GM12878 (cell line): ENCODE measurements around the gene ATP6V0A1. TPM values are rescaled to one million over a fixed set of nuclear protein-coding genes. Genes with fewer than 3 reads are reported as not detected.

Experiments used
- ATAC-seq: fragments of 200-7000 bp; cut with Tn5 transposase; 3 replicates; pipeline ENCODE4 v1.9.1; 2020; ENCODE audit warnings: mild to moderate bottlenecking, moderate library complexity
- BruUV-seq: library from RNA; stranded (reverse); fragments of 400-500 nt; replicated peaks from 2 replicates; lab custom pipeline; 2021; lab: Mats Ljungman, UMichigan
- CTCF ChIA-PET: fragments of 300-600 bp; sonication (Branson Sonifier 250); formaldehyde crosslinking; extraction: SDS; loops from one replicate; lab custom pipeline; 2021; ENCODE audit warnings: inconsistent platforms; lab: Yijun Ruan, JAX
- POLR2A ChIA-PET: fragments of 350-600 bp; formaldehyde crosslinking; extraction: SDS; loops from one replicate; lab custom pipeline; 2021; ENCODE audit warnings: inconsistent platforms; lab: Charles Lee
- RAD21 ChIA-PET: fragments of 300-600 bp; sonication (Branson Sonifier 250); formaldehyde crosslinking; loops from one replicate; lab custom pipeline; 2023; ENCODE audit warnings: antibody characterized with exemption; ENCODE audit not compliant: unreplicated experiment; lab: Charles Lee
- SMC1A ChIA-PET: fragments of 300-600 bp; sonication (Branson Sonifier 250); formaldehyde crosslinking; loops from one replicate; lab custom pipeline; 2023; ENCODE audit not compliant: unreplicated experiment, uncharacterized antibody; lab: Charles Lee
- DNase-seq: peaks from one replicate; pipeline ENCODE4 v3.0.0-alpha.2; 2011; ENCODE audit warnings: low read depth, low spot score
- FAIRE-seq: peaks from 3 replicates; lab custom pipeline; 2011; peaks lifted over from hg19 to GRCh38; lab: Jason Lieb, UNC
- H2AFZ ChIP-seq: 2 replicates; pipeline ENCODE4 v1.6.0; 2011; ENCODE audit warnings: low read depth, low read length, control low read depth; ENCODE audit not compliant: control insufficient read depth
- H3K27ac ChIP-seq: 2 replicates; pipeline ENCODE4 v1.5.1; 2011; ENCODE audit warnings: control low read depth; ENCODE audit not compliant: control insufficient read depth, insufficient read depth
- H3K27me3 ChIP-seq, 2 experiments: replicated peaks in 1 of 2; 2 replicates each; pipeline versions ENCODE4 v1.6.0 to v1.6.1; 2011; ENCODE audit warnings: low read length in 1 of 2; ENCODE audit not compliant: control insufficient read depth in 2 of 2, insufficient read depth in 2 of 2
- H3K36me3 ChIP-seq, 2 experiments: 2 replicates each; pipeline ENCODE4 v1.5.1; 2011; ENCODE audit warnings: low read length in 1 of 2; ENCODE audit not compliant: control insufficient read depth in 2 of 2, insufficient read depth in 2 of 2
- H3K4me1 ChIP-seq: 2 replicates; pipeline ENCODE4 v1.6.1; 2011; ENCODE audit warnings: mild to moderate bottlenecking, low read length, moderate library complexity, mixed read lengths; ENCODE audit not compliant: control insufficient read depth, insufficient read depth
- H3K4me2 ChIP-seq: 2 replicates; pipeline ENCODE4 v1.6.0; 2011; ENCODE audit warnings: control low read depth; ENCODE audit not compliant: control insufficient read depth, insufficient read depth
- H3K4me3 ChIP-seq: fragments of 200-600 bp; sonication (generic); 2 replicates; pipeline ENCODE4 v1.5.1; 2016
- H3K79me2 ChIP-seq: 2 replicates; pipeline ENCODE4 v1.6.0; 2011; ENCODE audit warnings: low read length; ENCODE audit not compliant: control insufficient read depth, insufficient read depth
- H3K9ac ChIP-seq: 2 replicates; pipeline ENCODE4 v1.8.0; 2011; ENCODE audit warnings: low read length, control low read depth, mixed read lengths; ENCODE audit not compliant: control insufficient read depth, insufficient read depth
- H3K9me3 ChIP-seq: replicated peaks from 3 replicates; pipeline ENCODE4 v1.5.1; 2011; ENCODE audit warnings: mild to moderate bottlenecking, low read length; ENCODE audit not compliant: control insufficient read depth, insufficient read depth
- H4K20me1 ChIP-seq: 2 replicates; pipeline ENCODE4 v1.6.0; 2011; ENCODE audit not compliant: control insufficient read depth, insufficient read depth
- ATF2 ChIP-seq: IDR thresholded peaks from 2 replicates; pipeline ENCODE4 v1.6.1; 2012; ENCODE audit warnings: low read length, inconsistent platforms
- ELK1 ChIP-seq: IDR thresholded peaks from 2 replicates; pipeline ENCODE4 v1.6.1; 2012; ENCODE audit warnings: low read depth, low read length, improper control_type of control experiment
- EZH2 ChIP-seq: IDR thresholded peaks from 2 replicates; pipeline ENCODE4 v1.6.1; 2012; ENCODE audit warnings: low read depth, mild to moderate bottlenecking, control low read depth, inconsistent platforms, low read length, borderline replicate concordance; ENCODE audit not compliant: control insufficient read depth
- SREBF1 ChIP-seq: IDR thresholded peaks from 2 replicates; pipeline ENCODE4 v1.6.1; 2012; ENCODE audit warnings: mild to moderate bottlenecking, low read length
- YY1 ChIP-seq: IDR thresholded peaks from 2 replicates; pipeline ENCODE4 v1.6.1; 2011; ENCODE audit warnings: low read depth, mild to moderate bottlenecking, low read length
- ZBTB33 ChIP-seq: fragments of 450-650 bp; IDR thresholded peaks from 2 replicates; pipeline ENCODE4 v1.6.1; 2017; ENCODE audit warnings: mild to moderate bottlenecking
- WGBS: methylation state at CpG from one replicate; pipeline ENCODE4 v1.1.6; 2016; ENCODE audit warnings: low lambda C conversion rate; ENCODE audit not compliant: insufficient replicate concordance, insufficient coverage; ENCODE audit errors: missing lambda C conversion rate; 5-methylcytosine and 5-hydroxymethylcytosine counted together
- in situ Hi-C: fragments of 300-500 bp; cut with MboI; formaldehyde crosslinking; loops from 9 replicates; pipeline ENCODE4 v1.14.3; 2018; ENCODE audit warnings: mixed read lengths
- intact Hi-C: fragments of 100-400 bp; cut with micrococcal nuclease; formaldehyde crosslinking; loops from one replicate; pipeline ENCODE4 v1.14.2; 2022; ENCODE audit not compliant: unreplicated experiment
- polyA plus RNA-seq, 11 experiments: library from polyadenylated mRNA; depleted of rRNA in 4 of 11; unstranded in 6 of 11; stranded (reverse) in 5 of 11; fragments of >200 nt; fragmentation: Nextera tagmentation in 4 of 11; fragmentation: Illumina TruSeq in 1 of 11; extraction: Ambion mirVana in 4 of 11; extraction: Trizol in 1 of 11; gene quantifications; 1 replicate in 1 of 11; 2 replicates in 10 of 11; pipeline versions ENCODE4 v1.2.1 to v1.2.3, GENCODE V29; 2011 to 2016; ENCODE audit warnings: inconsistent platforms in 2 of 11, missing spikeins in 2 of 11, low read depth in 1 of 11
- total RNA-seq, 4 experiments: library from RNA; depleted of rRNA in 3 of 4; stranded (reverse); fragments of >200 nt in 3 of 4; fragmentation: Illumina TruSeq in 1 of 4; extraction: Trizol in 1 of 4; gene quantifications; 2 replicates each; pipeline versions ENCODE4 v1.2.1 to v1.2.3, GENCODE V29; 2013 to 2021

The ATP6V0A1 gene
- total and polyA plus RNA-seq, 10 of the 15 experiments (the other 5 are each of a cell fraction or from before 2014, with no cell fraction given) = 3.0 to 76.6 (median 30.9) TPM

- TF ChIP-seq SREBF1 (no peak), ATF2 (no peak), ZBTB33 (no peak), EZH2 (no peak), ELK1 (no peak), YY1 (no peak)
- RAD21 ChIA-PET = interaction anchor here (0.8 kb wide), 1 partner anchor 11 kb away, joined by 3 read pairs; no protein-coding TSS in a partner anchor
- H3K27ac ChIP-seq = no peak overlapping the region
- H3K27me3 ChIP-seq = no peaks in the 10 kb centered on the region
- intact Hi-C loops (loop anchor here (5.0 kb wide), 1 partner anchor 215 kb away; the partner anchor contains the start of gene RAMP2), in situ Hi-C loops (no loop called here)
- no peaks in the 10 kb centered on the region; a peak in 2 of 4 replicates for H3K36me3 ChIP-seq
- BruUV-seq = no TSS peak
- H3K79me2 ChIP-seq = no peaks in the 10 kb centered on the region
- H4K20me1 ChIP-seq = no peaks in the 10 kb centered on the region
- ATAC-seq (no peak), FAIRE-seq (no peak), DNase-seq (no peak)
- H3K4me1 ChIP-seq = peaks cover 11% of the 10 kb centered on the region
- no peaks in the 10 kb centered on the region for H3K9me3 ChIP-seq
- no peak overlapping the region for H3K4me2 ChIP-seq
- POLR2A ChIA-PET = no interaction called here
- SMC1A ChIA-PET = interaction anchor here (1.5 to 2.0 kb wide), 3 partner anchors 10 to 277 kb away, joined by 5 to 8 read pairs (median 5); partner anchors contain the start of genes BECN1, MLX and NAGLU
- CTCF ChIA-PET = interaction anchor here (1.1 to 3.0 kb wide), 4 partner anchors 11 to 58 kb away, joined by 3 to 21 read pairs (median 6); partner anchors contain the start of gene NAGLU
- no peak overlapping the region for H3K4me3 ChIP-seq
- H2AFZ ChIP-seq = no peak overlapping the region
- H3K9ac ChIP-seq = no peak overlapping the region
- WGBS = 95% methylated on average over 23 of the region's 23 CpGs
Measured at GRCh38 chr17:42547001-42547461, 88.4 kb downstream of the ATP6V0A1 start.
